Body of pancreas (tissue), 4 donors: Measurements from ENCODE around the gene EIF4EBP2.

Experiments
- POLR2A ChIP-seq, 3 donors: fragments of 450-650 bp; IDR thresholded peaks; one replicate each; pipeline ENCODE4 v1.6.1; 2016; ENCODE audit warnings: antibody characterized with exemption in 3 of 3, mild to moderate bottlenecking in 2 of 3
- TF ChIP-seq, protein P1 (sequence below), 7 experiments: fragments of 450-650 bp in 4 of 7; fragments of 200-600 bp in 3 of 7; sonication (generic) in 3 of 7; IDR thresholded peaks; one replicate each; pipeline ENCODE4 v1.5.1; 2016 to 2019; ENCODE audit warnings: antibody characterized with exemption in 7 of 7

DNA sequence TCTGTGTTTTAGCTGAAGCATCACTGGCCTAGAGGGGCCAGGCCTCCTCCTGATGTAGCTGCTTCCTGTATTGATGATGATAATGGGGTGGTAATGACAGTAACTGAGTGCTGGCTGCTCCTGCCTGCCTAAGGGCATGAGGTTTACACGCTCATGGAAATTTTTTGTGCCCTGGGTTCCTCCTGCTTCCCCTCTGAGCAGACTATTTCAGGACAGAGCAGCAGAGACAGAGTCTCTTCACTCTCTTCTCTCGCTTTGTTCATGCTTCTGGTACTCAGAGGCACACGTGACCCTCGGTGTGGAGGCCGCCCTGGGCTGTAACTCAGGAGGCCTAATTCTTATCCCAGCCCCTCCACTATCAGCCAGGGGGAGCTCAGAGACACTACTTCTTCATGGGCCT is 49.4 kb upstream of the EIF4EBP2 start:
- TF ChIP-seq, protein P1, sequence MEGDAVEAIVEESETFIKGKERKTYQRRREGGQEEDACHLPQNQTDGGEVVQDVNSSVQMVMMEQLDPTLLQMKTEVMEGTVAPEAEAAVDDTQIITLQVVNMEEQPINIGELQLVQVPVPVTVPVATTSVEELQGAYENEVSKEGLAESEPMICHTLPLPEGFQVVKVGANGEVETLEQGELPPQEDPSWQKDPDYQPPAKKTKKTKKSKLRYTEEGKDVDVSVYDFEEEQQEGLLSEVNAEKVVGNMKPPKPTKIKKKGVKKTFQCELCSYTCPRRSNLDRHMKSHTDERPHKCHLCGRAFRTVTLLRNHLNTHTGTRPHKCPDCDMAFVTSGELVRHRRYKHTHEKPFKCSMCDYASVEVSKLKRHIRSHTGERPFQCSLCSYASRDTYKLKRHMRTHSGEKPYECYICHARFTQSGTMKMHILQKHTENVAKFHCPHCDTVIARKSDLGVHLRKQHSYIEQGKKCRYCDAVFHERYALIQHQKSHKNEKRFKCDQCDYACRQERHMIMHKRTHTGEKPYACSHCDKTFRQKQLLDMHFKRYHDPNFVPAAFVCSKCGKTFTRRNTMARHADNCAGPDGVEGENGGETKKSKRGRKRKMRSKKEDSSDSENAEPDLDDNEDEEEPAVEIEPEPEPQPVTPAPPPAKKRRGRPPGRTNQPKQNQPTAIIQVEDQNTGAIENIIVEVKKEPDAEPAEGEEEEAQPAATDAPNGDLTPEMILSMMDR (IDR thresholded peaks at IDR 0.05), result no peak
- TF ChIP-seq POLR2A (IDR thresholded peaks at IDR 0.05), result no peak
